KOPT-K1 (cell line): Measurements from ENCODE around the gene CENPW.

ENCODE experiments used
- H3K27ac ChIP-seq: fragments of 200-600 bp; sonication (generic); 2 replicates; pipeline ENCODE4 v1.5.1; 2016; ENCODE audit warnings: antibody characterized with exemption, mild to moderate bottlenecking, low read depth, low read length; ENCODE audit not compliant: poor library complexity, severe bottlenecking
- H3K36me3 ChIP-seq: fragments of 200-600 bp; sonication (generic); 2 replicates; pipeline ENCODE4 v1.5.1; 2017; ENCODE audit warnings: antibody characterized with exemption, mild to moderate bottlenecking, low read length, moderate library complexity; ENCODE audit not compliant: insufficient read depth
- H3K9me3 ChIP-seq: fragments of 200-600 bp; sonication (generic); 2 replicates; pipeline ENCODE4 v1.5.1; 2017; ENCODE audit warnings: antibody characterized with exemption, low read length, mild to moderate bottlenecking; ENCODE audit not compliant: insufficient read depth, poor library complexity, severe bottlenecking

CENPW gene

DNA sequence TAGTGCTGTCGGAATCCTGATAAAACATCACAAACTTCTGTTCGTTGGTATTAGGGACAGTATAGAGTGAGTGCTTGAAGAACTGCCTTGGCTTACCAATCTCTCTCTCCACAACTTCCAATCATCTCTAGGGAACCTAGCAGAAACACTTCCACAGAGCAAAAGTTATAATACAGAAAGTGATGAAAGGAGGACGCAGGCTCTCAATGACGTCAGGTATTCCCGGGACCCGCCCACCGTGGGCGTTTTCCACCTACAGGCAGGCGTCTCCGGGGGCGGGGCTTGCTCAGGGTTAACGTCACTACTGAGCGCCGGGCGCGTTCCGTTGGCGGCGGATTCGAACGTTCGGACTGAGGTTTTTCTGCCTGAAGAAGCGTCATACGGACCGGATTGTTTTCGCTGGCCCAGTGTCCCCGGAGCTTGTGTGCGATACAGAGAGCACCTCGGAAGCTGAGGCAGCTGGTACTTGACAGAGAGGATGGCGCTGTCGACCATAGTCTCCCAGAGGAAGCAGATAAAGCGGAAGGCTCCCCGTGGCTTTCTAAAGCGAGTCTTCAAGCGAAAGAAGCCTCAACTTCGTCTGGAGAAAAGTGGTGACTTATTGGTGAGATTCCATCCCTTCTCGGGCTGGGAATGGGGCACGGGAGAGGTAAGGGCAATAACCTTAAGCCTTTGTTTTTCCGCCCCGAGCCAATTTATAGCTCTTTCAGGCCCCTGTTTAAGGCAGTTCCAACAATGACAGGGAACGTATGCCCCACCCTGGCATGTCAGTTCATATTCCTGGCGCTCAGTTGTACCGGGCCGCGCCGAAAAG is at the start of gene CENPW:
CENPW (plus strand) TSS at position 320 of the 814 bp plus-strand sequence; CDS start at position 479, 159 bp downstream.
- Histone ChIP-seq H3K9me3 (no peaks in the 10 kb centered on the region), H3K36me3 (0 out of 2 replicates have a peak, but pooled peaks cover 6% of the 10 kb centered on the region), H3K27ac (peak within 1 kb of the TSS; percentile 75)

DNA sequence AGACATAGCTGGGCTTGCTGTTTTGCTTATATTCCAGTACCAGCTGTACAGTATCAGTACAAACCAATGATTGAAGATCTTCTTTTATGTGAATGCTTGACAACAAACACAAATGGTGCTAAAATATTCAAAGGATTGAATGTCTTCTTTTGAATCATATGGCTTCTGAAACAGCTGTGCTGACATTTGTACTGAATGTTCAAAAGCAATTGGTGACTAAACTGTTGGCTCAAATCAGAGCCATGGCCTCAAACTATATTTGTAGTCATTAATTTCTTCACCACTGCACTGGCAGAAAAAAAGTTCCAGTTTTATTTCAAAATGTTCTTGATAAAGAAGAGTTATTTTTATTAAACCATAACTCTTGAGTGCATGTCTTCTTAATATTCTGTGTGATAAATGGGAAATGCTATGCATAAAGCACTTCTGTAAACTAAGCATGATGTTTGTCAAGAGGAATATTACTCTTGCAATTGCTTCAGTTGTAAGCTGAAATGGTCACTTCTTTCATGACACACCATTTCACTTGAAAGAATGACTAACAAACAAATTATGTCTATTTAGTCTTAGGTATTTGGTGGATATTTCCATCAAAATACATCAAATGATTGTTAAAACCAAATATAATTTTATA is 45.9 kb upstream of the CENPW start:
- Histone ChIP-seq H3K9me3 (no peaks in the 10 kb centered on the region), H3K36me3 (no peaks in the 10 kb centered on the region), H3K27ac (no peak overlapping the region)

DNA sequence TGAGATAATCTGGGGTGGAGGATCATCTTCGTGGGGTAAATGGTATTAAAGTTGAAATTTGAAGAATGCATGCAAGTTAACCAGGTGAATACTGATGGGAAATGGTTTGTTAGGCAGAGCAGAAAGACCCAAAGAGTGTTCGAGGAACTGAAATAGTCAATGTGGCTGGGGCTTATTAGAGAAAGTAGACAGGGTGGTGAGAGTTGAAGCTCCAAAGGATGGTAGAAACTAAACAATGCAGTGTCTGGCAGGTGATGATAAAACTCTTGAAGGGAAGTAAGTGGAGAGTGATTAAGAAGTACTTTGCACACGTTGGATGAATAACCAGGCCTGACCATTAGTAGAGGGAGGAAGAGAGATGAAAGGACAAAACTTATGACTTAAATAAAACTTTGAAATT is 39.8 kb upstream of the CENPW start:
- no peak overlapping the region for H3K27ac ChIP-seq
- H3K9me3 ChIP-seq = no peaks in the 10 kb centered on the region
- no peaks in the 10 kb centered on the region for H3K36me3 ChIP-seq

DNA sequence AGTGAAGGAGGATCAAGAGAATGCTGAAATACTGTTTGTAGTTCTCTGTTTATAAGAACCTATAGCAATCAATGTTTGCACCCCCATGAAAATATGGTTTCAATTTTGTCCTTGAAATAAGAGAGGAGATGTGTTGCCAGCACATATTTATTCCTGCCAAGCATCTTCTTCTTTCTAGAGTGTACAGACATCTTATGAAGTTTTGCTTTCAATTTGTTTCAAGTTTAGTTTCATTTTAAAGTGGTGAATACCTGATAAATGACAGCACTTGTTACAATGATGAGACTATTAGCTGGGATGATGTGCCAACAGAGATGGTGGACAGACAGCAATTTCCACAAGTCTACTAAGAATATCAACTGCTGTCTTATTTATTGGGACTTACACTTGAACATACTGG is 39.2 kb upstream of the CENPW start:
- Histone ChIP-seq H3K36me3 (no peaks in the 10 kb centered on the region), H3K9me3 (no peaks in the 10 kb centered on the region), H3K27ac (no peak overlapping the region)

DNA sequence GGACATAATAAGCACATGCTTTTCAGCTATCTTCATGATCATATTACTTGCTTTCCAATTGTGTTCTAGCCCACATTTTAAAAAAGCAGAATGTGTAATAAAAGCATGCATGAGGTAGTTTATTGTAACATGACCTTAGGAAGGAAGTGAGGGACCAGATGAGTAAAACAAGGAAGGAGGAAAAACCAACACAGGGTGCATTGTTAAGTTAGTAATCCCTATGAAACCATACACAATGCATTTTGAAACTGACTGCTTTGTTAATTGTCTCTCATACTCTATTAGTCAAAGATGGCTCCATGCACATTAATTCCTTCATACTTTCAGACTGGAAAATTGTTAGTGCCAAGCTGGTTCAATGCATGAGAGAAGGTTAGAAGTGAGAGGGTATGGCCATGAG is 37.7 kb upstream of the CENPW start:
- H3K9me3 ChIP-seq = no peaks in the 10 kb centered on the region
- H3K27ac ChIP-seq = no peak overlapping the region
- no peaks in the 10 kb centered on the region for H3K36me3 ChIP-seq

DNA sequence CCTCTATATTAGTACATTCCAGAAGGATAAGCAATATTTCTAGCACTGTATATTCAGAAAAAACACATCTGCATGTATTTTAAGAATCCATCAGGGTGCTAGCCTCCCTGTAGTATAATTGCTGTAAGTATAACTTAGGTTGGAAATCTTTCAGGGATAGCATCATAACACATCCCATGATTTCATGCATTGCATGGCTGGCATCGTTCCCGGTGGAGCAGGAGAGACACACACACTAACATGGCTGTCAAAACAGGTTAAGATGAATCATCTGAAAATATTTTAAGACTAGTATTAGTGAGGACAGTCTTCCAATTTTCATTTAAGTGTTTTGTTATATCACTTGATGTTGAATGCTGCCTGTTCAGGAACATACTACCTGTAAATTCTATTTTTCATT is 32.1 kb upstream of the CENPW start:
- no peak overlapping the region for H3K27ac ChIP-seq
- H3K9me3 ChIP-seq = no peaks in the 10 kb centered on the region
- H3K36me3 ChIP-seq = no peaks in the 10 kb centered on the region

DNA sequence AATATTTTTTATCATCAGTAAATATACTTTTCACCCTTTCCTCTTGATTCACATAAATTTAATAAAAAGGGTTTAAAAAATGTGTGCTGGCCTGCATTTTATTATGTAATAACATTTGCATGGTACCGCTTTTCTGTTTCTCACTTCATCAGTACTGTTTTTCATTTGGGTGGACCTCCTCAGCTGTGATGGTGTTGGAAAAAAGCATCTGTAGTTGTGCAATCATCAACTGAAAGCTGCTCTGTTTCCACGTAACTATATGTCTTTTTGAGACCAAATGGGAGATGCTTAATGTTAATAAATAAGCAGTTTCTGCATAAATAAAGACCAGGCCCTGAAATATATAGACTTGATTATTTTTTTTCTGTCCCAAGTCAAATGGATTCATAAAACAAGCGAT is 31.6 kb upstream of the CENPW start:
- H3K9me3 ChIP-seq = no peaks in the 10 kb centered on the region
- no peaks in the 10 kb centered on the region for H3K36me3 ChIP-seq

DNA sequence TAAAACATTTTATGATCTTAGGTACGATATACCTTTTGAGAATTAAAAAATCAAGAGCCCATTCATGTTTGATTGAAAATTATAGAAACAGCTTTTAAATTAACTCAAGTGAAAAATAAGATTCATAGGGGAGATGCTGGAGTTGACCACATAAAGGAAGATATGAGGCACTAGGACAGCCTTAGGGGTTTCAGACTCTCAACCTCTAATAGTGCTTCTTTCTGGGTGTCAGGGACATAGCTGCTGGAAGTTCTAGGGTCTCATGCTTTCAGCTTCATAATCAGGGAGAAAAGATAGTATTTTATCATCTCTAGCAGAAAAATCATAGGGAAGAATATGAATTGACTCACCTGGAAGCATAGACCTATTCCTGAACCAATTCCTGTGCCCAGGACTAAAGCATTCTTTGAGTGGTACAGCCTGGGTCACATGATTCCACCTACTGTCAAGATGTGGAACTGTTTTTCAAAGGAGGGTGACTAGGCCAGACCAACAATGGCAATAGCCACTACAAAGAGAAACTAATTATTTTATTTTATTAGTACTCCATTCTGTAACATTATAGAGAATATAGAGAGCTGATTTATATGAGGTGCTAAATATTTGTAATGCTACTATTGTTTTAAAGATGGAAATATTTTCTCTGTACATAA is 27.8 kb upstream of the CENPW start:
- H3K27ac ChIP-seq = no peak overlapping the region
- no peaks in the 10 kb centered on the region for H3K36me3 ChIP-seq
- no peaks in the 10 kb centered on the region for H3K9me3 ChIP-seq

More for the DNA sequence above, 31.6 kb upstream of the CENPW start:
- H3K27ac ChIP-seq = no peak overlapping the region

DNA sequence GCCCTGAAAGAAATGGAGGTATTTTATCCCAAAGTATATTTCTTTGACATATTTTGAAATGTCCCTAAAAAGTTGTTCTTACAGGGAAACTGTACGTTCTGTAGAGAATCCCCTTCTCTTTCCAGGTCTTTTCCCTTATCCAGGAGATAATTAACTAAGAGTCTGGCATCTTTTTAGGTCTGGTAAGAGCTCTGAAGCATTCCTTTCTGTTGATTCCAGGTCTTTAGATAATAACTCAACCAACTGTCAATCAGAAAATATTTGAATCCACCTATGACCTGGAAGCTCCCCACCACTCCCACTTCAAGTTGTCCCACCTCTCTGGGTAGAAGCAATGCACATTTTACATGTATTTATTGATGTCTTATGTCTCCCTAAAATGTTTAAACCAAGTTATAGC is 26.0 kb upstream of the CENPW start:
- H3K36me3 ChIP-seq = no peaks in the 10 kb centered on the region

DNA sequence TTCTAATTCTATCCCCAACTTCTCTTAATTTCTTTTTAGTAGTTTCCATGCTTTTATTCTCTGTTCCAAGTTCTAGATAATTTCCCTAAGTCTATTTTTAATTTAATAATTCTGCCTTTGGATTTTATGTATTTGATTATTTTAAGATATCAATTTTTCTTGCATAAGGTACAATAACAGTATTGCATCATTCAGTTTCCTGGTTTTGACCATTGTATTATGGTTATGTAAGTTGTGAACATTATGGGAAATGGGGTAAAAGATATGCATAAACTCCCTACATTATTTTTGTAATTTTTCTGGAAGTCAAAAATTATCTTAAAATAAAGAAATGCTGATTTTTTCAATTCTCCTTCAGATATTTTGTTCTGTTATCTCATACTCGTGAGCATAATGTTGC is 21.1 kb upstream of the CENPW start:
- Histone ChIP-seq H3K27ac (no peak overlapping the region), H3K9me3 (no peaks in the 10 kb centered on the region), H3K36me3 (no peaks in the 10 kb centered on the region)

More for the DNA sequence above, 26.0 kb upstream of the CENPW start:
- no peak overlapping the region for H3K27ac ChIP-seq
- H3K9me3 ChIP-seq = no peaks in the 10 kb centered on the region

DNA sequence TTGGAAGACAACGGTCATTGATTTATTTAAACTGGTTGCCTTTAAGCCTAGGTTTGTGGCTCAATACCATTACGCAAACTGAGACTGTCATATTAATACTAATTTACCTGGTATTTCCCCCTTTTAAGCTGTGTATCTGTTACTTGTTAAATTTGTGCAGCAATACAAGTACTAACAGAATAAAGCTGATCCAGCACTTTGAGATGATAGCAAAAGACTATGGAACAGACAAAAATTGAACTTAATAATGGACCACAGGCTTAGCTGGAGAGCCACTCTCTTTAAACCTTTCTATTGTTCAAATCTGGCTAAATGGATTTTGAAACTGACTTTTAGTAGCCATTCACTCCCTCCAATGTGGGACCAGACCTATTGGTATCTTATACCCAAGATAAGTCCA is 6.2 kb upstream of the CENPW start:
- H3K36me3 ChIP-seq = no peaks in the 10 kb centered on the region
- H3K27ac ChIP-seq = no peak overlapping the region
- H3K9me3 ChIP-seq = no peaks in the 10 kb centered on the region

DNA sequence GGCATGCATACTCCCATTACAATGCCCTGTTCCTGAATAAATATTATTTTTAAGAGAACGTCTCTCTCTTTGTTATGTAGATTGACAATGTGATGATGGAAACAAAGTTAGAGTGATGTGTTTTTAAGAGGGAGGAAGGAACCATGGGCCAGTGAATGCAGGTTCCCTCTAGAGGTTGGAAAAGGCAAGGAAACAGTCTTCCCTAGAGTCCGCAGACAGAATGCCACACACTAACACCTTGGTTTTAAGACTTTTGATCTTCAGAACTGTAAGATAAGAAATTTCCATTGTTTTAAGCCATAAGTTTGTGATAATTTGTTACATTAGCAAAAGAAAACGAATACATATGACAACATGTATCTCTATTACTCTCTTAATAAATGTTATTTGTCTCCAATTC is 4.7 kb upstream of the CENPW start:
- Histone ChIP-seq H3K27ac (no peak overlapping the region), H3K9me3 (no peaks in the 10 kb centered on the region), H3K36me3 (no peaks in the 10 kb centered on the region)

DNA sequence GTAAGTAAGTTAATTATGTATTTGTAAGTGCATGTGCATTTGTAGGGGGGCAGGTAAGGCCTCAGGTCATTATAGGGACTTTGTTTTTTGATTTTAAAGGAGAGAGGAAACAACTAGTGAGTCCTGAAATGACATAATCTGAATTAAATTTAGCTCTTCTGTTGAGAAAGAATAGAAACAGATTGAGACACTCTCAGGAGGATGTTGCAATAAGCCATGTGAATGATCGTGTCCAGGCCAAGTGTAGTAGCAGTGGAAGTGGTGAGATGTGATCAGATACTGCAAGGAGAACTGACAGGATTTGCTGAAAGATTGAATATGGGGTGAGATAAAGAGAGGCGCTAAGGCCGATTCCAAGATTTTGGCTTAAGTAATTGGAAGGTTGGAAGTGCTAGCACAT is 2.6 kb upstream of the CENPW start:
- Histone ChIP-seq H3K9me3 (no peaks in the 10 kb centered on the region), H3K27ac (no peak overlapping the region), H3K36me3 (0 out of 2 replicates have a peak, but pooled peaks cover 6% of the 10 kb centered on the region)

DNA sequence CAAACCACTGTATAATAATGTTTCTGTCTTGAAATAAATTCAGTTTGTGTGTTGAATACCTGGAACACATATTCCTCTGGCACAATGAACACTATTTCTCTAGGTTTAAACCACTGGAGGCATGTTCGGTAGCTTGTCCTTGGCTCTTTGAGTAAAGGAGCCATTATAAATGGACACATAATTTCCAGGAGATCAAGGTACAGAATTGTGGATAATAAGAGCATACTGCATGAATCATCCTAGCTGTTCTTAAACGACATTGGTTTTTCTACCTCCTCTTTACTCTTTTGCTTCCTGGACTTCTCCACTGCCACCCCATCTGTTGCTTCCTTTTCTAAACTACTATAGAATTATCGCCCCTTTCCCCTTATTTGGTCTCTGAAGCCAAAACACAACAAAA is 1.2 kb downstream of the CENPW start:
- Histone ChIP-seq H3K27ac (peak overlapping the region; percentile 75), H3K9me3 (no peaks in the 10 kb centered on the region), H3K36me3 (0 out of 2 replicates have a peak, but pooled peaks cover 6% of the 10 kb centered on the region)

DNA sequence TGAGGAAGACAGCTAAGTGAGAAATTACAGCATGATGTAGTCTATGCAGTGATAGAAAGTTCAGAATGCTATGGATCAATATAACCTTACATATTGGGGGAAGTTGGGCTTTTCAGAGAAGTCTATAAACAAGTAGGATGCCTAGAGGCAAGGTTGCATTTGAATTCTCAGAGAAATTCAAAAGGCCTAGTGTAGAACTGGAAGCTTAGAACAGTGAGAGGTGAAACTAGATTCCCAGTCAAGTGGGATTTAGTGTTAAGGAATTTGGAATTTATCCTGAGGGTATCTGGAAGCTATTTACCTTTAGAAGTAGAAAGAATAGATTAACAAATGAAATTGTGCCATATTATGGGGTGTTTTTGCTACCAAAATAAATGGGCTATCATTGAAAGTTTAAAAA is 4.3 kb downstream of the CENPW start:
- Histone ChIP-seq H3K9me3 (no peaks in the 10 kb centered on the region), H3K36me3 (peaks cover 16% of the 10 kb centered on the region; the same call in 1 of the 2 replicates), H3K27ac (no peak overlapping the region)
